GM18951 (cell line): ENCODE results near the gene UBE2D1.

Experiments
- POLR2A ChIP-seq: IDR thresholded peaks from 4 replicates; pipeline ENCODE4 v1.6.1; 2011; ENCODE audit warnings: mild to moderate bottlenecking; ENCODE audit not compliant: insufficient read length, insufficient read depth; ENCODE audit errors: extremely low read depth
- in situ Hi-C: fragments of 300-500 bp; cut with MboI; formaldehyde crosslinking; loops from one replicate; pipeline ENCODE4 v1.12.0; 2022; ENCODE audit warnings: low sequenced_read_pairs, mixed read lengths, inconsistent platforms; ENCODE audit not compliant: unreplicated experiment

The UBE2D1 gene

GRCh38 chr10:58350619-58351323 is 16.0 kb downstream of the UBE2D1 start:
- in situ Hi-C loops: no loop called here
- TF ChIP-seq POLR2A: no peak

DNA sequence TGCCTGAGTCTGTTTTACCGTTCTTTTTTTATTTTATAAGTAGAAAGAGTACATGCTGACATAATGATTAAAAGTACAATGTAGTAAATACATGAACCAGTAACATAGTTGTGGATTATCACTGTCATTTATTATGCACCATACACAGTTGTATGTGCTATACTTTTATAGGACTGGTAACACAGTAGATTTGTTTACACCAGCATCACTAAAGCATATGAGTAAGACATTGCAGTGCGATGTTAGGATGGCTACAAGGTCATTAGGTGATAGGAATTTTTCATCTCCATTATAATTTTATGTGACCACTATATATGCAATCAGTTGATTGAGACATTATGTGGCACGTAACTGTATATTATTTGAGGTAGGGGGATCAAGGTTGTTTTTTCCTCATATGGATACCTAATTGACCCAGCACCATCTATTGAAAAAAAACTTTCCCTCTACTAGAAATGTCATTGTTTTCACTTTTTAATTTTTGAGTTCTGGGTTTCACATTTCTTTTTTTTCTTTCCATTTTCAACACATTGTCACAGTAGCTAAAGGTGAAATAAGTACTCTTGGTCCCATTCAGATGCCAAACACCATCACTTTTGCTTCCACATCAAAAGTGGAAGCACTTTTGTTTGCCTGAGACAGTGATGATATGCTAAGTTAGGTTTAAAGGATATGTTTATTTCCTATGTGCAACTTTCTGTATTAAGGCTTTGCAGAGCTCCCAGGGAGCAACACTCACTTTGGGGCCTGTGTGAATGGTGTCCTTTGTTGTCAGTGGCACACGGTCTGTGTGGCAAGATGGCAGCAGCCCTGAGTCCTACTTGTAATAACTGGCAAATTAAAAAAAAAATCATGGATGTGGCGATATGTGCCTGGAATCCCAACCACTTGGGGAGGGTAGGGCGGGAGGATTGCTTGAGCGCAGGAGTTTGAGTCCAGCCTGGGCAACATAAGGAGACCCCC is 17.1 kb downstream of the UBE2D1 start:
- in situ Hi-C loops: no loop called here
- no peak for TF ChIP-seq POLR2A

GRCh38 chr10:58352956-58353610 is 18.3 kb downstream of the UBE2D1 start:
- no peak for TF ChIP-seq POLR2A
- in situ Hi-C loops: no loop called here

DNA sequence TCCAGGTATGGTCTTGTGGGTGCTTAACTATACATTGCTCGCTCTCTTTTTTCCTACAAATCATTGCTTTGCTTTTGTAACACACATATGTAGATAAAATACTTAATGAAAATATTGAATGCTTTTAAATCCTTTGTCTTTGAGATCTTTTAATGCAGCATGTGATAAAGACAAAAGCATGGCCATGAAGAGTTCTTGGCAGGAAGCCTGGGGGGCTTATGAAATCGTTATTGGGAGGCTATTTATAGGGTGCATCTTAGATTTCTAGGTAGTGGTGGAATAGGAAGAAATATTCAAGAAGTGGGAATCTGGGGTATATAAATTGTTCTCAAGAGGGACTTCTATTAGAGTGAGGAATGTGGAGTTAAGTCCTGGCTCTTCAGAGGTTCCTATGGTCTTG is 21.9 kb downstream of the UBE2D1 start:
- TF ChIP-seq POLR2A: no peak
- in situ Hi-C loops: no loop called here

DNA sequence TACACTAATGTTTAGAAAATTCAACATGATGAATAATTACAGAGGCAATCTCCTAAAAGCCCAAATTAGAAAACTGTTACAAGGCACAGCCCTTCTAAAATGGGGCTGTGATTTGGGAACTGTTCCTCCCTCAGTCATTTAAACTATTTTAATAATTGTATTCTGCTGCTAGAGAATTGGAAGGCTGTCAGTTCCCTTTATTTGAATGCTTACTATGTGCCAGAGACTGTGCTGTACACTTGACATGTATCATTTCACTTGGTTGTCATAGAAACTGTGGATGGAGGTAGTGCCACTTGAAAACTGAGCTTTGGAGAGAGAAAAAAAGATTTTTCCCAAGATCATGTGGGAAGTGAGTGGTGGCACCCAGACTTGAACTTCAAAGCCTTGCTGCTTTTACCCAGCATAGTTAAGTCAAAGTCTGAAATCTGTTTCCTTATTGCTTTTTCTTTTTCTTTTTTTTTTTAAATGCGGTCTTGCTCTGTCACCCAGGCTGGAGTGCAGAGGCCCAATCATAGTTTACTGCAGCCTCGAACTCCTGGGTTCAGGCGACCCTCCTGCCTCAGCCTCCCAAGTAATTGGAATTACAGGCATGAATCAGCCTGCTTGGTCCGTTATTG is 23.6 kb downstream of the UBE2D1 start:
- in situ Hi-C loops: no loop called here
- TF ChIP-seq POLR2A: no peak

GRCh38 chr10:58358947-58359346 is 24.1 kb downstream of the UBE2D1 start:
- TF ChIP-seq POLR2A: no peak
- in situ Hi-C loops: no loop called here

GRCh38 chr10:58359541-58359940 is 24.7 kb downstream of the UBE2D1 start:
- in situ Hi-C loops: no loop called here

GRCh38 chr10:58360412-58361004 is 25.7 kb downstream of the UBE2D1 start:
- in situ Hi-C loops: no loop called here
- no peak for TF ChIP-seq POLR2A

More at GRCh38 chr10:58359541-58359940, 24.7 kb downstream of the UBE2D1 start:
- no peak for TF ChIP-seq POLR2A

- in situ Hi-C loops: no loop called here
- TF ChIP-seq POLR2A: no peak
Measured at GRCh38 chr10:58361353-58361752, 26.5 kb downstream of the UBE2D1 start.

- in situ Hi-C loops: no loop called here
- TF ChIP-seq POLR2A: no peak
Measured at GRCh38 chr10:58362027-58362789, 27.4 kb downstream of the UBE2D1 start.

- no peak for TF ChIP-seq POLR2A
- in situ Hi-C loops: no loop called here
Measured at GRCh38 chr10:58367069-58367468, 32.3 kb downstream of the UBE2D1 start.

DNA sequence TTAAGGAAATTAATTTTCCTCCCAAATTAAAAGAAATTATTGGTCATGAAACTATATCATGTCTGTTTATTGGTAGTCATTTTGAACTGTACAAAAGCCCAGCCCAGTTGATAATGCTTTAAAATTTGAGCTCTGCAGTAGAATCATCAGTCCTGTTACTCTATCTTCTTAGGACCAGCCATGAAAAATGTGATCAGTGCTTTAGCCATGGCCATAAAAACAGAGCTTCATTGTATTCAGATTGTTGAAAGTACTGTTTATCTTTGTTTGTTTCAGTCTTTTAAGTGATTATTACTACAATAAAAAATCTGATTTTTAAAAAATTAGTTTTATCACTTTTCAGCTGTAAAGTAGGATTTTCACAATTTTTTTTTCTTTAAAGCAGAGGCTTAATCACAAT is 36.7 kb downstream of the UBE2D1 start:
- in situ Hi-C loops: no loop called here
- no peak for TF ChIP-seq POLR2A
